ENCODE results near the gene TMEM200A. TPM values are rescaled to one million over a fixed set of nuclear protein-coding genes. Genes with fewer than 3 reads are reported as not detected.
A peak's percentile ranks its signal among the peaks of the same experiment; 100 is the strongest.

The TMEM200A gene
- total and polyA plus RNA-seq, 2 donors (not counting 1 experiment from before 2014, with no cell fraction given) = 0.13 to 0.37 TPM

DNA sequence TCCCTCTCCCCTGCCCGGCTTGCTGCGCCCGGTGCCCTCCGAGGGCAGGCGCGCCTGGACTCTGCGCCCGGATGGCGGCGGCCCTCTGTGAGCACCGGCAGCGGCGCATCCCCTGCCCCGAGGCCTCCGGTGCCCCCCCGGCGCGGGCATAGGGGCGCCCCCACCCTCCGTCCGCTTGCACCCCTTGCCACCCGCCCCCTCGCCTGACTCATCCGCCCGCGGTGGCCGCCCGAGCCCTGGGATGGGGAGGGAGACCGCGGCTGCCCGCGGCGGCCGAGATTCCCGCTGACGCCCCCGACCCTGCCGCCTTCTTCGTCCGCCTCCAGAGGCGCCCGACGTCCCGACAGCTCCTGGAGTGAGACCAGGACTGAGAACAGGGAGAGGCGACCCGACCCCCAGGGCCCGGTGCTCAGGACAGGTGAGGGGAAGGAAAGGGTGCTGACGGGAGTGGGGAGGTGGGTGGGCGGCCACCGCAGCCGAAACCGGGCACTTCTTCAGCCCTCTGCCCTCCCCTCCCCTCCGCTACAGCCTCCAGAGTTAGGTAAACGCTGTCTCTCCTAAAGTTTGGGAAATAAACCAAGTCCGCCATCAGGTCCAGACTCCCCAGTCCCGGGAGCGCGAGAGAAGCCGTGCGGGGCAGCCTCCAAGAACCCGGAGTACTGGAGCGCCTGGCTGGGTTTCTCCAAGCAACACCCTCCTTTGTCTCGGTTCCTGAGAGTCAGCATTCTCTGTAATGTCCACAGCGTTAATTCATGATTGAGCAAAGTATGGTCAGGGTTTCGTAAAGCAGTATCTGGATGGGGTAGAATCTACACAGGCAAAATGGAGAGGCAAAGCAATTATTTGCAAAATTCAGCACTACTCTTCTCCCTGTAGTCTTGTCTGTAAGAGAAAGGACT is 539 bp downstream of the TMEM200A start:
- ChIA-PET POLR2A (no interaction called here), CTCF (no interaction called here)
- no peak for TF ChIP-seq EZH2 (IDR thresholded peaks at IDR 0.05; ENCODE audit: borderline replicate concordance, insufficient read depth, low read depth, low read length, poor library complexity, severe bottlenecking)
- TF ChIP-seq, protein P1, sequence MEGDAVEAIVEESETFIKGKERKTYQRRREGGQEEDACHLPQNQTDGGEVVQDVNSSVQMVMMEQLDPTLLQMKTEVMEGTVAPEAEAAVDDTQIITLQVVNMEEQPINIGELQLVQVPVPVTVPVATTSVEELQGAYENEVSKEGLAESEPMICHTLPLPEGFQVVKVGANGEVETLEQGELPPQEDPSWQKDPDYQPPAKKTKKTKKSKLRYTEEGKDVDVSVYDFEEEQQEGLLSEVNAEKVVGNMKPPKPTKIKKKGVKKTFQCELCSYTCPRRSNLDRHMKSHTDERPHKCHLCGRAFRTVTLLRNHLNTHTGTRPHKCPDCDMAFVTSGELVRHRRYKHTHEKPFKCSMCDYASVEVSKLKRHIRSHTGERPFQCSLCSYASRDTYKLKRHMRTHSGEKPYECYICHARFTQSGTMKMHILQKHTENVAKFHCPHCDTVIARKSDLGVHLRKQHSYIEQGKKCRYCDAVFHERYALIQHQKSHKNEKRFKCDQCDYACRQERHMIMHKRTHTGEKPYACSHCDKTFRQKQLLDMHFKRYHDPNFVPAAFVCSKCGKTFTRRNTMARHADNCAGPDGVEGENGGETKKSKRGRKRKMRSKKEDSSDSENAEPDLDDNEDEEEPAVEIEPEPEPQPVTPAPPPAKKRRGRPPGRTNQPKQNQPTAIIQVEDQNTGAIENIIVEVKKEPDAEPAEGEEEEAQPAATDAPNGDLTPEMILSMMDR (IDR thresholded peaks at IDR 0.05) = no peak
- no peak overlapping the region for H3K27ac Mint-ChIP-seq
- Histone ChIP-seq H3K27ac (ENCODE audit: low read length in 2 of 2) (no peak overlapping the region), H3K79me2 (ENCODE audit: control insufficient read depth, insufficient read depth, low read length) (no peaks in the 10 kb centered on the region), H3K4me2 (replicated peaks; ENCODE audit: low read depth, low read length, poor library complexity, severe bottlenecking) (peak overlapping the region; percentile 95), H3K4me1 (ENCODE audit: control insufficient read depth in 2 of 2, insufficient read depth in 2 of 2, low read length in 2 of 2) (peaks cover 15 to 17% of the 10 kb centered on the region in 2 donors), H4K20me1 (ENCODE audit: control insufficient read depth, insufficient read depth, low read length, poor library complexity, severe bottlenecking) (no peaks in the 10 kb centered on the region), H2AFZ (ENCODE audit: insufficient read depth, low read depth, low read length, poor library complexity, severe bottlenecking) (peak overlapping the region; percentile 73), H3K36me3 (replicated peaks in 1 of 2; ENCODE audit: control extremely low read depth in 1 of 2, control insufficient read depth in 1 of 2, extremely low read depth in 1 of 2, insufficient read depth in 2 of 2, low read length in 1 of 2) (no peaks in the 10 kb centered on the region), H3K4me3 (ENCODE audit: control extremely low read depth in 1 of 5, extremely low read depth in 1 of 5, insufficient read depth in 1 of 5, low read depth in 2 of 5, low read length in 4 of 5) (peak overlapping the region in 4 of 5 experiments; percentile 43 to 71 (median 64)), H3K9me3 (ENCODE audit: control extremely low read depth in 1 of 3, control insufficient read depth in 2 of 3, insufficient read depth in 1 of 3, low read length in 2 of 3) (no peaks in the 10 kb centered on the region), H3K9ac (ENCODE audit: low read length) (peak overlapping the region; percentile 67), H3K27me3 (replicated peaks in 1 of 4; ENCODE audit: control extremely low read depth in 1 of 4, control insufficient read depth in 3 of 4, insufficient read depth in 4 of 4, low read length in 3 of 4) (peaks cover 0 to 25% (median 23%) of the 10 kb centered on the region in 4 experiments)
- no peaks in the 10 kb centered on the region for H3K9me3 Mint-ChIP-seq (ENCODE audit: insufficient read depth)
- DNase-seq (peak; percentile 21), ATAC-seq (ENCODE audit: low read depth) (no peak)
- peak overlapping the region; percentile 83 for H3K4me3 Mint-ChIP-seq
- WGBS (ENCODE audit: insufficient coverage) = 3% methylated on average over 54 of the region's 65 CpGs
- H3K4me1 Mint-ChIP-seq = peaks cover 15% of the 10 kb centered on the region
- peaks cover 43% of the 10 kb centered on the region for H3K27me3 Mint-ChIP-seq
- intact Hi-C loops (cut with micrococcal nuclease) = no loop called here

DNA sequence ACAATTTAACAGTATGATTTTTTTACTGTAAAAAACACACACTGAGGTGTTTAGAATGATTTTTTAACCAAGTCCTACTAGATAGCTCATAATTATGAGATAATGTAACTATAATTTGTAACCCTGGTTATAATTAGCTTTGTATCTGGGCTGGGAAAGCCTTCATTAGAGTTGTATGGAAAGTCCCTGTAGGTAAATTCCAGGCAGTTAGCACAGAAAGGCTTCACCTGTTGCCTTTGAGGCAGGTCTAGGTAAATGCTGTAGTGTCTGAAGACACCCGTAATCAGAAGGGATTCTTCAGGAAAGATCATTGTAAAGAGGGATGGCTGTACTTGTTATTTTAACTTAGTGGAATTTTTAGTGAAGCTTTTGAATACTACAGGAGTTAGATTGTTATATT is 1.9 kb downstream of the TMEM200A start:
- ATAC-seq (ENCODE audit: low read depth) = no peak
- Histone ChIP-seq H3K9me3 (ENCODE audit: control extremely low read depth in 1 of 3, control insufficient read depth in 2 of 3, insufficient read depth in 1 of 3, low read length in 2 of 3) (no peaks in the 10 kb centered on the region), H3K36me3 (replicated peaks in 1 of 2; ENCODE audit: control extremely low read depth in 1 of 2, control insufficient read depth in 1 of 2, extremely low read depth in 1 of 2, insufficient read depth in 2 of 2, low read length in 1 of 2) (no peaks in the 10 kb centered on the region), H3K4me1 (ENCODE audit: control insufficient read depth in 2 of 2, insufficient read depth in 2 of 2, low read length in 2 of 2) (peaks cover 15 to 17% of the 10 kb centered on the region in 2 donors), H4K20me1 (ENCODE audit: control insufficient read depth, insufficient read depth, low read length, poor library complexity, severe bottlenecking) (no peaks in the 10 kb centered on the region), H3K27me3 (replicated peaks in 1 of 4; ENCODE audit: control extremely low read depth in 1 of 4, control insufficient read depth in 3 of 4, insufficient read depth in 4 of 4, low read length in 3 of 4) (peaks cover 0 to 25% (median 23%) of the 10 kb centered on the region in 4 experiments), H2AFZ (ENCODE audit: insufficient read depth, low read depth, low read length, poor library complexity, severe bottlenecking) (no peak overlapping the region), H3K27ac (ENCODE audit: low read length in 2 of 2) (no peak overlapping the region), H3K9ac (ENCODE audit: low read length) (no peak overlapping the region), H3K4me2 (replicated peaks; ENCODE audit: low read depth, low read length, poor library complexity, severe bottlenecking) (no peak overlapping the region), H3K79me2 (ENCODE audit: control insufficient read depth, insufficient read depth, low read length) (no peaks in the 10 kb centered on the region), H3K4me3 (ENCODE audit: control extremely low read depth in 1 of 5, extremely low read depth in 1 of 5, insufficient read depth in 1 of 5, low read depth in 2 of 5, low read length in 4 of 5) (no peak overlapping the region)
- WGBS (ENCODE audit: insufficient coverage) = 88% methylated on average over 1 of the region's 1 CpG
- no peak for DNase-seq
- peaks cover 15% of the 10 kb centered on the region for H3K4me1 Mint-ChIP-seq
- no peak overlapping the region for H3K27ac Mint-ChIP-seq
- TF ChIP-seq, protein P1 (IDR thresholded peaks at IDR 0.05) = no peak
- TF ChIP-seq EZH2 (IDR thresholded peaks at IDR 0.05; ENCODE audit: borderline replicate concordance, insufficient read depth, low read depth, low read length, poor library complexity, severe bottlenecking) = no peak
- POLR2A ChIA-PET = no interaction called here
- no peaks in the 10 kb centered on the region for H3K9me3 Mint-ChIP-seq (ENCODE audit: insufficient read depth)
- no peak overlapping the region for H3K4me3 Mint-ChIP-seq
- intact Hi-C loops (cut with micrococcal nuclease) = no loop called here
- H3K27me3 Mint-ChIP-seq = peaks cover 37% of the 10 kb centered on the region
- CTCF ChIA-PET = no interaction called here
